22Rv1 (cell line): Measurements from ENCODE around the gene PARP8.
"Not testable (repeated sequence)": the region's sequence is repeated elsewhere in the genome, so short reads cannot be mapped to it uniquely, and the experiment has no call there.

Experiments
- H3K27ac ChIP-seq: fragments of 450-650 bp; 2 replicates; pipeline ENCODE4 v1.5.1; 2017
- CTCF ChIP-seq: fragments of 450-650 bp; IDR thresholded peaks from 2 replicates; pipeline ENCODE4 v1.5.1; 2017; ENCODE audit warnings: mild to moderate bottlenecking
- ZFX ChIP-seq: fragments of 450-650 bp; IDR thresholded peaks from 2 replicates; pipeline ENCODE4 v1.6.1; 2017; ENCODE audit warnings: antibody characterized with exemption, borderline replicate concordance

PARP8 gene, protein sequence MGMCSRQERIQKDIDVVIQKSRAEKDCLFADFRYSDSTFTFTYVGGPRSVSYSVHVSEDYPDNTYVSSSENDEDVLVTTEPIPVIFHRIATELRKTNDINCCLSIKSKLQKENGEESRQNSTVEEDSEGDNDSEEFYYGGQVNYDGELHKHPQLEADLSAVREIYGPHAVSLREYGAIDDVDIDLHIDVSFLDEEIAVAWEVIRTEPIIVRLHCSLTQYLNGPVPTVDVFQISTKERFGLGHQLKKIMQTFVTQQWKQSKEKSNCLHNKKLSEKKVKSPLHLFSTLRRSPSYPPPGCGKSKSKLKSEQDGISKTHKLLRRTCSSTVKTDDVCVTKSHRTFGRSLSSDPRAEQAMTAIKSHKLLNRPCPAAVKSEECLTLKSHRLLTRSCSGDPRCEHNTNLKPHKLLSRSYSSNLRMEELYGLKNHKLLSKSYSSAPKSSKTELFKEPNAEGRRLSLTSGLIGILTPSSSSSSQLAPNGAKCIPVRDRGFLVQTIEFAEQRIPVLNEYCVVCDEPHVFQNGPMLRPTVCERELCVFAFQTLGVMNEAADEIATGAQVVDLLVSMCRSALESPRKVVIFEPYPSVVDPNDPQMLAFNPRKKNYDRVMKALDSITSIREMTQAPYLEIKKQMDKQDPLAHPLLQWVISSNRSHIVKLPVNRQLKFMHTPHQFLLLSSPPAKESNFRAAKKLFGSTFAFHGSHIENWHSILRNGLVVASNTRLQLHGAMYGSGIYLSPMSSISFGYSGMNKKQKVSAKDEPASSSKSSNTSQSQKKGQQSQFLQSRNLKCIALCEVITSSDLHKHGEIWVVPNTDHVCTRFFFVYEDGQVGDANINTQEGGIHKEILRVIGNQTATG

GRCh38 chr5:50666261-50667022 lies at the start of gene PARP8:
Gene PARP8 (plus strand): TSS chr5:50666637. CDS start chr5:50667096, 459 bp downstream.
- TF ChIP-seq ZFX (no peak), CTCF (no peak)
- no peak within 1 kb of the TSS for H3K27ac ChIP-seq

- no peak for TF ChIP-seq ZFX
- no peak for TF ChIP-seq CTCF
- H3K27ac ChIP-seq, result no peak overlapping the region
Observed at GRCh38 chr5:50623666-50624065, 42.8 kb upstream of the PARP8 start.

- not testable (repeated sequence) for H3K27ac ChIP-seq
Observed at GRCh38 chr5:50634866-50635265, 31.6 kb upstream of the PARP8 start.

DNA sequence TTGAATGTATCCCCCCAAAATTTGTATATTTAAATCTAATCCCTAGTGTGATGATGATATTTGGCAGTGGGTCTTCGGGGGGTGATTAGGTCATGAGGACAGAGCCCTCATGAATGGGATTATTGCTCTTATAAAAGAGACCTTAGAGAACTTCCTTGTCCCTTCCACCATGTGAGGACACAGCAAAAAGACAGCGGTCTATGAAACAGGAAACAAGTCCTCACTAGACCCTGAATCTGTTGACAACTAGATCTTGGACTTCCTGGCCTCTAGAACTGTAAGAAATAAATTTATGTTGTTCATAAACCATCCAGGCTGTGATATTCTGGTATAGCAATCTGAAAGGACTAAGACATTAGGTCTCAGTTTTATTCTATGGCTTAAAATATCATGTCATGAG lies 28.9 kb upstream of the PARP8 start:
- H3K27ac ChIP-seq, result not testable (repeated sequence)

- TF ChIP-seq CTCF (no peak), ZFX (no peak)
- H3K27ac ChIP-seq, result no peak overlapping the region
Observed at GRCh38 chr5:50646591-50646990, 19.8 kb upstream of the PARP8 start.

DNA sequence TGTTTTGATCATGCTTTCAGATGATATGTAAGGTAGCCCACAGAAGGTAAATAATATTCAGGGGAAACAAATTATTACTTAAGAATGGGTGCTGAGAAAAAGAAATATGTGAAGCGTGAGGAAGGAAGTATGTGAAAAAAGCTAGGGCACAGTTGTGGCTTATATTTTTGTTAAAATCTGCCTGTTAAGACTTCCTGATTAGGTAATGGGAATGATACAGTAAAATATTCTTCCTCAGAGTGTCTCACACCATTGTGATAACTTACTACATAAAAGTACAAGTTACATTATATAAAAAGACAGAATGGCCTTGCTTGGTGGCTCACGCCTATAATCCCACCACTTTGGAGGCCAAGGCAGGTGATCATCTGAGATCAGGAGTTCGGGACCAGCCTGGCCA lies 18.7 kb upstream of the PARP8 start:
- TF ChIP-seq ZFX (no peak), CTCF (no peak)
- no peak overlapping the region for H3K27ac ChIP-seq

DNA sequence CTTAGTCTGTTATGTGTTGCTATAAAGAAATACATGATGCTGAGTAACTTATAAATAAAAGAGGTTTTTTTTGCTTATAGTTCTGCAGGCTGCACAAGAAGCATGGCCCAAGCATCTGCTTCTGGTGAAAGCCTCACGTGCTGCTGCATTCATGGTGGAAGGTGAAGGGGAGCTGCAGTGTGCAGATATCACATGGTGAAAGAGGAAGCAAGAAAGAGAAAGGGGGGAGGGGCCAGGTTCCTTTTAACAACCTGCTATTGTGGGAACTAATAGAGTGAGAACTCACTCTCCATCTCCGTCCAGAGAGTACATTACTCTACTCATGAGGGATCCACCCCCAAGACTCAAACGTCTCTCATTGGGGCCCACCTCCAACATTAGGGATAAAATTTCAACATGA lies 12.5 kb upstream of the PARP8 start:
- no peak overlapping the region for H3K27ac ChIP-seq
- TF ChIP-seq CTCF, result no peak
- no peak for TF ChIP-seq ZFX
